ENCODE results near the gene PLCE1. TPM values are rescaled to one million over a fixed set of nuclear protein-coding genes. Genes with fewer than 3 reads are reported as not detected.
"Not testable (repeated sequence)": the region's sequence is repeated elsewhere in the genome, so short reads cannot be mapped to it uniquely, and the experiment has no call there.

Gene PLCE1
- under 1 TPM; 0.05 to 0.12 TPM for total RNA-seq

DNA sequence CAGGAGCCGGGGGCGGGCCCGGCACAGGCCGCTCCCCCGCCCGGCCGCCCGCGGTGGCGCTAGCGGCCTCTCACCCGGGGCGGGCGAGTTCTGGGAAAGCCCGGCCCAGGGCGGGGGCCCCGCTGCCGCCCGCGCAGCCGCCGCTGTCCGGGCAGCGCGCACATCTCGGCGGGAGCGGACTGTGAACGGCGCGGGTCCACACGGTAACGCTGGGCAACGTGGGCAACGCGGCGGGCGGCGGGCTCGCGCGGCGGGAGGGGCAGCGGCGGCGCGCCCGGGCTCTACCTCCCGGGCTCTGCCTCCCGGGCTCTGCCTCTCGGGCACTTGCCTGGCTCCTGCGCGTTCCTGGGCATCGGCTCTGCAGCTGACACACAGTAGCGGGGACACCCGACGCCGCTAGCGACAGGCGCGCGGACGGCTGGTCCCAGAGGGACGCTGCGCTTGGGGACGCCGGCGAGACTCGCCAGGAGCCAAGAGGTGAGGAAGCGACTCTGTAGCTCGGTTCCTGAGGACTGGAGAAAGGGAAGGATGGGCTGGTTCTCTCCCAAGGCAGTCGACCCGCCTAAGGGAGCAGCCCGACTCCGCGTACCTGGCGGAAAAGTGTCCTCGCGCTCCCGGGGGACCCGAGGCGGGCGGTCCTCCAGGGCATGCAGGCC is at the start of gene PLCE1:
Gene PLCE1, plus strand, starts transcription at position 150 of the 656 bp plus-strand sequence. CDS start 37,116 bp downstream, outside the sequence.
- no peaks in the 10 kb centered on the region for H3K9me3 Mint-ChIP-seq
- H3K36me3 Mint-ChIP-seq (ENCODE audit: insufficient read depth in 2 of 2): peaks cover 0 to 4% of the 10 kb centered on the region in 2 donors
- peak; percentile 4 to 14 for DNase-seq
- H3K4me1 Mint-ChIP-seq (ENCODE audit: low read depth): no peaks in the 10 kb centered on the region
- H3K4me3 Mint-ChIP-seq: peak within 1 kb of the TSS; percentile 57 to 61
- H3K27ac Mint-ChIP-seq: no peak within 1 kb of the TSS
- ATAC-seq (replicated peaks in 1 of 2): peak; percentile 82 to 86
- peaks cover 67% of the 10 kb centered on the region for H3K27me3 Mint-ChIP-seq (ENCODE audit: low read depth)

DNA sequence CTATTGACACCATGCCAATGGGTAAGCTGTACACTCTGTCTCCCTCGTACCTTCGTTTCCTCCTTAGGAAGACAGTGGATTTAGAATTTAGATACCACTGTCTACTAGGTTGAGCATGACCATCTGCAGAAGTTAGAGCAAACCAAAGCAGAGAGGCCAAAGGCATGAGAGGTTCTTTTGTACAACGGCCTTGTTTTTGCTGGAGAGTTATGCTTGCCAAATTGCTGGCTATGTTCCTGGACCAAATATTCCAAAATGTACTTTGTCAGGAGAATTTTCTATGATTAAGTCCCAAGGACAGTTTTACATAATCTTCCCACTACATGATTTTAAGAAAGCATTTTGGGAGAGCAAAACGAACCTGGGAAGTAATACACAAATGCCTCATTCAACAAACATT is 47.9 kb upstream of the PLCE1 start:
- no peak overlapping the region for H3K27ac Mint-ChIP-seq
- H3K4me3 Mint-ChIP-seq: no peak overlapping the region
- DNase-seq (no peak), ATAC-seq (replicated peaks in 1 of 2) (no peak)
- no peaks in the 10 kb centered on the region for H3K27me3 Mint-ChIP-seq (ENCODE audit: low read depth)
- no peaks in the 10 kb centered on the region for H3K9me3 Mint-ChIP-seq
- H3K4me1 Mint-ChIP-seq (ENCODE audit: low read depth): no peaks in the 10 kb centered on the region
- H3K36me3 Mint-ChIP-seq (ENCODE audit: insufficient read depth in 2 of 2): no peaks in the 10 kb centered on the region

GRCh38 chr10:93947055-93947454 is 46.7 kb upstream of the PLCE1 start:
- no peak overlapping the region for H3K27ac Mint-ChIP-seq
- ATAC-seq (replicated peaks in 1 of 2): no peak
- DNase-seq: no peak
- no peaks in the 10 kb centered on the region for H3K4me1 Mint-ChIP-seq (ENCODE audit: low read depth)
- no peak overlapping the region for H3K4me3 Mint-ChIP-seq
- no peaks in the 10 kb centered on the region for H3K27me3 Mint-ChIP-seq (ENCODE audit: low read depth)
- no peaks in the 10 kb centered on the region for H3K36me3 Mint-ChIP-seq (ENCODE audit: insufficient read depth in 2 of 2)
- no peaks in the 10 kb centered on the region for H3K9me3 Mint-ChIP-seq

DNA sequence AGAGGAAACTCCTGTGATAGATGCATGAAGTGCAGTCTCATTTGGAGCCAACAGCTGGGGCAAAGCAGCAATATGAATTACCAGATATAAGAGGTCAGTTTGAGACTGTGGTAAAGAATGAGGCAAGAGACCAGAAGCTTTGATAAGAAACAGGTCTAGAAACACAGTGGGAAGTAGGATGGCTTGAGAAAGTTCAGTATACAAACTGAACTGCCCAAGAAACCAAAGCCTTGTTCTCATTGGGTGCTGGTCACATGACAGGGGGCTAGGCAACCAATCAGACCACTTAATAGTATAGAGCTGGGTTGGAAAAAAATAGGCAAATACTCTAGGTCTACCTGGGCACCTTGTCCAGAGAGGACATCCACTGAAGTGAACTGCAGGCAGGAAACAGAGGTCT is 46.2 kb upstream of the PLCE1 start:
- Mint-ChIP-seq H3K36me3 (ENCODE audit: insufficient read depth in 2 of 2) (no peaks in the 10 kb centered on the region), H3K9me3 (no peaks in the 10 kb centered on the region)
- no peak for ATAC-seq (replicated peaks in 1 of 2)

DNA sequence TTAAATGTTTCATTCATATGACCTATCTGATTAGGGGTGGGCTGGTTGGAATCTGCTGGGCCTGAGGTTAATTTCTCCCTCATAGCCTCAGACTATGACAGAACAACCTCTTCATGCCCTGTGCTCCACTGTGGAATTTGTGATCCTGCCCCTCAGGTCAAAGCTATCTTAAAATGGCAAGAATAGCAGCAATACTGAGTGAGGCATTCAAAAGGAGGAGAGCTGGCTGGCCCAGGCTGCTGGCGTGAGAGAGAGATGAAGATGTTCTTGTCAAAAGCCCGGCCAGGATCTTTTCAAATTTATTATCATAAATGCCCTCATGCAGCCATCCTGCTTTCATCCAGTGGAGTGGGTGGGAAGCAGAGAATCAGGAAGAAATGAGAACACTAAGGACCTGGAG is 41.8 kb upstream of the PLCE1 start:
- no peaks in the 10 kb centered on the region for H3K4me1 Mint-ChIP-seq (ENCODE audit: low read depth)
- no peak overlapping the region for H3K4me3 Mint-ChIP-seq
- H3K27ac Mint-ChIP-seq: no peak overlapping the region
- ATAC-seq (replicated peaks in 1 of 2): no peak
- no peaks in the 10 kb centered on the region for H3K9me3 Mint-ChIP-seq
- H3K36me3 Mint-ChIP-seq (ENCODE audit: insufficient read depth in 2 of 2): no peaks in the 10 kb centered on the region
- no peaks in the 10 kb centered on the region for H3K27me3 Mint-ChIP-seq (ENCODE audit: low read depth)
- DNase-seq: no peak

More for the DNA sequence above, 46.2 kb upstream of the PLCE1 start:
- DNase-seq: no peak
- Mint-ChIP-seq H3K27ac (no peak overlapping the region), H3K4me3 (no peak overlapping the region), H3K27me3 (ENCODE audit: low read depth) (no peaks in the 10 kb centered on the region), H3K4me1 (ENCODE audit: low read depth) (no peaks in the 10 kb centered on the region)

GRCh38 chr10:93954299-93954698 is 39.4 kb upstream of the PLCE1 start:
- H3K4me3 Mint-ChIP-seq: no peak overlapping the region
- H3K9me3 Mint-ChIP-seq: no peaks in the 10 kb centered on the region
- H3K36me3 Mint-ChIP-seq (ENCODE audit: insufficient read depth in 2 of 2): no peaks in the 10 kb centered on the region
- H3K27ac Mint-ChIP-seq: no peak overlapping the region
- ATAC-seq (replicated peaks in 1 of 2): no peak
- no peaks in the 10 kb centered on the region for H3K4me1 Mint-ChIP-seq (ENCODE audit: low read depth)
- H3K27me3 Mint-ChIP-seq (ENCODE audit: low read depth): no peaks in the 10 kb centered on the region
- no peak for DNase-seq

- no peaks in the 10 kb centered on the region for H3K9me3 Mint-ChIP-seq
- ATAC-seq (replicated peaks in 1 of 2): no peak
- H3K36me3 Mint-ChIP-seq (ENCODE audit: insufficient read depth in 2 of 2): no peaks in the 10 kb centered on the region
- no peak overlapping the region for H3K4me3 Mint-ChIP-seq
- no peak for DNase-seq
- no peak overlapping the region for H3K27ac Mint-ChIP-seq
- no peaks in the 10 kb centered on the region for H3K4me1 Mint-ChIP-seq (ENCODE audit: low read depth)
- no peaks in the 10 kb centered on the region for H3K27me3 Mint-ChIP-seq (ENCODE audit: low read depth)
Measured at GRCh38 chr10:93954726-93955363, 38.9 kb upstream of the PLCE1 start.

GRCh38 chr10:93958834-93959233 is 34.9 kb upstream of the PLCE1 start:
- Mint-ChIP-seq H3K27ac (no peak overlapping the region), H3K9me3 (no peaks in the 10 kb centered on the region), H3K36me3 (ENCODE audit: insufficient read depth in 2 of 2) (no peaks in the 10 kb centered on the region)

DNA sequence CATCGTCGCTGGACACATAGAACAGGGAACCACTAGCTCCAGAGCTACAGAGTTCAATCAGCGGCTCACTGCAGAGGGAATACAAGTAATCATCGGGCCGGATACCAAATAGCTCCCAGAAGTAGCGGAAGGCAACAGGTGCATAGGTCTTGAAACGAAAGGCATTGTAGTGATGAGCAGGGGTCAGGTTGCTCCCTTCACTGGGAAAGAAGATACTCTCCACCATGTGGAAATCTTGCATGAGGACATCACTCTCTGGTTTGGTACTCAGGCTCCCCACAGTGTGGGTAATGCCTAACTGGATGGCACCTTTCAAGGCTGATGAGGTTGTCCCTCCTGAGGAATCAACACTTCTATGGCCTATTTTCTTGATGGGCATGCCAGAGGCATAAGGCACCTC is 32.7 kb upstream of the PLCE1 start:
- not testable (repeated sequence) for H3K4me3 Mint-ChIP-seq; H3K4me1 Mint-ChIP-seq (ENCODE audit: low read depth); H3K27ac Mint-ChIP-seq; H3K9me3 Mint-ChIP-seq; H3K36me3 Mint-ChIP-seq (ENCODE audit: insufficient read depth in 2 of 2); DNase-seq; ATAC-seq (replicated peaks in 1 of 2); H3K27me3 Mint-ChIP-seq (ENCODE audit: low read depth)

More at GRCh38 chr10:93958834-93959233, 34.9 kb upstream of the PLCE1 start:
- DNase-seq: no peak
- no peaks in the 10 kb centered on the region for H3K27me3 Mint-ChIP-seq (ENCODE audit: low read depth)
- no peaks in the 10 kb centered on the region for H3K4me1 Mint-ChIP-seq (ENCODE audit: low read depth)
- ATAC-seq (replicated peaks in 1 of 2): no peak
- no peak overlapping the region for H3K4me3 Mint-ChIP-seq

GRCh38 chr10:93962973-93963372 is 30.8 kb upstream of the PLCE1 start:
- ATAC-seq (replicated peaks in 1 of 2) (no peak), DNase-seq (no peak)
- no peaks in the 10 kb centered on the region for H3K36me3 Mint-ChIP-seq (ENCODE audit: insufficient read depth in 2 of 2)
- no peaks in the 10 kb centered on the region for H3K27me3 Mint-ChIP-seq (ENCODE audit: low read depth)
- no peak overlapping the region for H3K27ac Mint-ChIP-seq
- H3K4me3 Mint-ChIP-seq: no peak overlapping the region
- no peaks in the 10 kb centered on the region for H3K9me3 Mint-ChIP-seq
- no peaks in the 10 kb centered on the region for H3K4me1 Mint-ChIP-seq (ENCODE audit: low read depth)

GRCh38 chr10:93963434-93963833 is 30.3 kb upstream of the PLCE1 start:
- H3K27me3 Mint-ChIP-seq (ENCODE audit: low read depth): no peaks in the 10 kb centered on the region

DNA sequence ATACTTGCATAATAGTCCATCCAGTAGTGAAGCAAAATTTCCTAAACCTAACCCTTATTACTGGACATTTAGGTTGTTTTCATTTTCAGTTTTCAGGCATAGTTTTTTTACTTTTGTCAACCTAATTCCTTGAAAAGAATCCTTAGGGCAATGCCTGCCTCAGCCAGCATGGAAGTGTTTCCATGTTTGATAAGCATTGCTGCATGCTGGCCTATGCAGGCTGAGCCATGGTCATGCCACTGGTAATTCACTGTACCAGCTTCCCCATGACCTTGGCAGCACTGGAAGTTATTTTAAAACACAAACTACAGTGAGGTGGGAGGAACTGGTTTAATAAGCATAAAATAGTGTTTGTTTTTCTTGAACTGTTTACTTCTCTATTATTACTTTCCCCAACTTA is 27.8 kb upstream of the PLCE1 start:
- no peak for DNase-seq
- H3K4me1 Mint-ChIP-seq (ENCODE audit: low read depth): no peaks in the 10 kb centered on the region
- ATAC-seq (replicated peaks in 1 of 2): no peak
- H3K9me3 Mint-ChIP-seq: no peaks in the 10 kb centered on the region
- no peak overlapping the region for H3K4me3 Mint-ChIP-seq
- no peaks in the 10 kb centered on the region for H3K36me3 Mint-ChIP-seq (ENCODE audit: insufficient read depth in 2 of 2)
- H3K27ac Mint-ChIP-seq: no peak overlapping the region
- no peaks in the 10 kb centered on the region for H3K27me3 Mint-ChIP-seq (ENCODE audit: low read depth)

More at GRCh38 chr10:93963434-93963833, 30.3 kb upstream of the PLCE1 start:
- DNase-seq (no peak), ATAC-seq (replicated peaks in 1 of 2) (no peak)
- Mint-ChIP-seq H3K4me3 (no peak overlapping the region), H3K27ac (no peak overlapping the region), H3K9me3 (no peaks in the 10 kb centered on the region), H3K4me1 (ENCODE audit: low read depth) (no peaks in the 10 kb centered on the region), H3K36me3 (ENCODE audit: insufficient read depth in 2 of 2) (no peaks in the 10 kb centered on the region)

GRCh38 chr10:93967756-93968155 is 26.0 kb upstream of the PLCE1 start:
- H3K4me3 Mint-ChIP-seq: no peak overlapping the region
- ATAC-seq (replicated peaks in 1 of 2) (no peak), DNase-seq (no peak)
- H3K4me1 Mint-ChIP-seq (ENCODE audit: low read depth): no peaks in the 10 kb centered on the region
- H3K27me3 Mint-ChIP-seq (ENCODE audit: low read depth): no peaks in the 10 kb centered on the region
- no peaks in the 10 kb centered on the region for H3K36me3 Mint-ChIP-seq (ENCODE audit: insufficient read depth in 2 of 2)
- no peaks in the 10 kb centered on the region for H3K9me3 Mint-ChIP-seq
- H3K27ac Mint-ChIP-seq: no peak overlapping the region

- Mint-ChIP-seq H3K9me3 (no peaks in the 10 kb centered on the region), H3K36me3 (ENCODE audit: insufficient read depth in 2 of 2) (no peaks in the 10 kb centered on the region), H3K27ac (no peak overlapping the region), H3K4me3 (no peak overlapping the region), H3K27me3 (ENCODE audit: low read depth) (no peaks in the 10 kb centered on the region), H3K4me1 (ENCODE audit: low read depth) (no peaks in the 10 kb centered on the region)
- ATAC-seq (replicated peaks in 1 of 2) (no peak), DNase-seq (no peak)
Measured at GRCh38 chr10:93968540-93968945, 25.2 kb upstream of the PLCE1 start.

All from activated T-cell treated with anti-CD3 and anti-CD28 coated beads, Interleukin-2, amount 50 U/mL, for 72 hours (primary cell).